Left hindlimb (tissue), 1 donor: Measurements from ENCODE around the gene PSMB5.
A peak's percentile ranks its signal among the peaks of the same experiment; 100 is the strongest.

Experiments used
- DNase-seq: peaks from one replicate; pipeline ENCODE4 v3.0.0-alpha.2; 2018

The PSMB5 gene

DNA sequence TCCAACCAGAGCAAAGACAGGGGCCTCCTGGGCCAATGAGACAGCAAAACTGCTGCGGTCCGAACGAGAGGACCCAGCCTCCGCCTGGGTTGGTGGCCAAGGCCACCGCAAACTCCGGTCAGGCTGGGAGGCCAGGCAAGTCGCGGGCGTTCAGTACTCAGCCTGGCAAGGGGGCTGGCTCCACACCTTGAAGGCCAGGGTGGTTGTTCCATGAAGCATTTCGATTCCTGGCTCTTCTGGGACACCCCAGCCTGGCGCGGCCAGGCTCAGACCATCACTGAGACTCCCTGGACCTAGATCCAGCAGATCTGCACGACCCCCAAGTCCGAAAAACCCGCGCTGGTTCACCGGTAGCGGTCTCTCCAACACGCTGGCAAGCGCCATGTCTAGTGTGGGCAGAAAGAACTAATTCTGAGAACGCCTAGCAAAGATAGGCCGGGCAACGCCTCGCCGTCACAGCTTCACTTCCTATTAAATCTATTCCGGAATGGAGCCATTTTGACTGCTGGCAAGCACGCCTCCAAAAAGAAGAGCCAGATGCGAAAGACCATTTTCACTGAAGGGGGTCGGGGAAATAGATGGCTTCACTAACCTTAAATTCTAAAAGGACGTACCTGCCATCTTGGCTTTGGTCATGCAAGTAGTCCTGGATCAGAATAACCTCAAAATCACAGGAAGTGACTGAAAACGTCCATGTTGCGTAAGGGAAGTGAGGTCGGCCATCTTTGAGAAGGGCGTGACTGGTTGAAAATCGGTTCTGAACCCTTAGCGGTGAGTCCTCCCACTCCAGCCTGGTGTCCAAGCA lies at the start of gene PSMB5:
PSMB5 (minus strand) TSS at position 403 of the 805 bp plus-strand sequence; CDS start at position 384, 19 bp downstream.
- DNase-seq = peak; percentile 92

DNA sequence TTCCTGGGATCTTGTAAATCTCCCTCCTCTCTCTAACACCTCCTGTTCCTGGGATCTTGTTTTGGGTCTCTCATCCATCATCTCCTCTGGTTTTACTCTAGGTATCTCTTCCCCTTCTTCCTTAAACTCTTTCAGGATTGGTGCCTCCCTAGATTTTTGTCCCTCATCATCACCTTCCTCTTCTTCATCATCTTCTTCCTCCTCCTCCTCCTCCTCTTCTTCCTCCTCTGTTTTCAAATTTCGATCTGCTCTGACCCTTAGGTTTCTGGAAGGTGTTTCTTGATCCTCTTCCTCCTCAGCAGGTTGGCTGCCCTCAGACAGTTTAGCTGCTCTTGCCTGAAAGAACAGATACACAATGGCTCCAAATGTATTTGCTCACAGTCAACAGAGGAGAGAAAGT lies 45.8 kb upstream of the PSMB5 start:
- DNase-seq = no peak

DNA sequence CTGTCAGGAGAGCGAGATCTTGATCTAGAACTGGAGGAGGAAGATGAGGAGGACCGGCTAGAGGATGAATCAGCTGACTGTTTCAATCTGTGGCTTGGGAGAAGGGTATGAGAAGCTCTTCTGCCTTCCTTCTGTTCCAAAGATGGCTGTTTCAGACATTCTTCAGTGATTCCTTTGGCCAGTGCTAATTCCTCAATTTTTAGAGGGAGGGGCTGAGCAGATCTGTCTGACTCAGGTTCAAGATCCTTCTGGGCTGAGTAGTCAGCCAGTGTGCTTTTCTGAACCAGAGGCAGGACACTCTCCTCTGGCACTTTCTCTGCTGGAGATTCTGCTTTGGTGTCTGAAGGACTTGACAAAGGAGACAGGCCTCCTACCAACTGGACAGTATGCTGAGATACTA lies 45.0 kb upstream of the PSMB5 start:
- DNase-seq = no peak

DNA sequence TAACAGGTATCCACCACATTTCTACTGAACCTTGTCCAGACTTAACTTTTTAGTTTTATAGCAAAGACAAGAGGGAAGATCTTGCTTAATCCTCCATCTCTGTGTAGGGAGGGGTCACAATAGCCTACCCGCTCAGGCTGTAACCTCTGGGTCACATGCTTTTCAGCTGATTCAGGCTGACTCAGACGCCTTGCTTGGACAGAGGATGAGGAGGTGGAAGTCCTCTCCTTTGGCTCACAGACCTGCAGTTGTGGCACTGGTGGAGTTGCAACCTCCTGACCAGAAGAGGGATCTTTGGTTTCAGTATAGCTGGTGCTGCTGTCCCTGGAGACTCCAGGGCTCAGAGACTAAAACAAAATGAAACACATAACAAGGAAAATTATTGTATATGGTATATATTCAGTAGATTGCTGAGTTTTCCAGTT lies 44.0 kb upstream of the PSMB5 start:
- no peak for DNase-seq

DNA sequence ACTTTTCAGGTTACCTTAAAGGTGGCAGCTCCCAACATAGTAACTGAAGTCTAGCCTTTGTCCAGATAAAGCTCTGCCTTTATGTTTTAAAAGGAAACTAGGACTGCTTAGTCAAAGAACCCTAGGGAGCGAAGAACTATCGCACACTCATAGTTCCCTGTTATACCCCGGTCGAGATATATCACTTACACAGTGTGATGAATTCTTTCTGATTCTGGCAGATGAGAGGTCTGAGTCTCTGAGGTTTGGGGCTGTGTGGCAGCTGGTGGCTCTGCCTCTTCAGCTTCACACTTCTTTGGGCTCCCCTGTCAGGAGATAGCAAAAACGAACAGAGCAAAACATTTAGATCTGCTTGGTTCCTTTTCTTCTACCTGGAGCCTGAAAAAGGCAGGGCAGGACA lies 43.3 kb upstream of the PSMB5 start:
- DNase-seq = no peak

DNA sequence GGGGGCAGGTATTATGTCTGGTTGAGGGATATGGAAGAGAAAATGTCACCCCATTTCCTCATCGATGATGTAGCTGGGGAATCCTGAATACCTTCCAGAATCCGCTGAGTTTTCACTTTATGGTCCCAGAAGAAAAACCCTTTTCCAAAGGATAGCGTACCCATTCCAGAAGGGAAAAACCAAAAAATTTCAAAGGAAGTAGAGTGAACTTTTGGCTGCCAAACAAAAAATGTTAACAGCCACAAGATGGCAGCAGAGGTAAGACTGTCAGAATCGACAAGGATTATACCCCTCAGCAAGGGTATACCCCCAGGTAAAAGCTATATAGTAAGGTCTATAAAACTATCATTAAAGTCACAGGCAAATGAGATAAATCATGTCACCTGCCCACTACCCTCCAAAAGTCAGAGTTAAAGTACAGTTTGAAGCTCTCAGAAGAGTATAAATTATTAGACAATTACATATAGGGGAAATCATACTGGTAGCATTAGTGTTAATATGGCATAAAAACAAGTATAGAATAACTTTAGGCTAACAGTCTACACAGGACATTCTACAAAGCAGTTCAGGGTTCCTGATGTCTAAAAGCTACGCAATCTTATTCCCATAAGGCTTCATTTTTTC lies 42.2 kb upstream of the PSMB5 start:
- DNase-seq = no peak

DNA sequence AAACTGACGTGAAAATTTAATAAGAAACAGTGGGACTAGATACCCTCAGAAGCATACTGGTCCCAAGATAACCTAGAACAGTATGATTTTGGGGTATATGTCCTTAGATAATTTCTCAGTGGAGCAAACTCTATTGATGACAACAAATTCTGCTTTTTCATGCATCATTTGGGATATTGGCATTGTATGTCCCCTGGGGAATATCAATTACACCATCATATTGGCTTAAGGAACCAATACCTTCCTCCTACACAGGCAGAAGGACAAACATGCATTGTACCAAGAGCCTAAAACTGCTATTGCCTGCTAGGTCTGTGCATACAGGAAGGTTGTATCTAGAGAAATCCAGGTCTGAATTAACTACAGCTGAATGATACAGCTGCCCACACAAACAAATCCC lies 40.2 kb upstream of the PSMB5 start:
- no peak for DNase-seq

DNA sequence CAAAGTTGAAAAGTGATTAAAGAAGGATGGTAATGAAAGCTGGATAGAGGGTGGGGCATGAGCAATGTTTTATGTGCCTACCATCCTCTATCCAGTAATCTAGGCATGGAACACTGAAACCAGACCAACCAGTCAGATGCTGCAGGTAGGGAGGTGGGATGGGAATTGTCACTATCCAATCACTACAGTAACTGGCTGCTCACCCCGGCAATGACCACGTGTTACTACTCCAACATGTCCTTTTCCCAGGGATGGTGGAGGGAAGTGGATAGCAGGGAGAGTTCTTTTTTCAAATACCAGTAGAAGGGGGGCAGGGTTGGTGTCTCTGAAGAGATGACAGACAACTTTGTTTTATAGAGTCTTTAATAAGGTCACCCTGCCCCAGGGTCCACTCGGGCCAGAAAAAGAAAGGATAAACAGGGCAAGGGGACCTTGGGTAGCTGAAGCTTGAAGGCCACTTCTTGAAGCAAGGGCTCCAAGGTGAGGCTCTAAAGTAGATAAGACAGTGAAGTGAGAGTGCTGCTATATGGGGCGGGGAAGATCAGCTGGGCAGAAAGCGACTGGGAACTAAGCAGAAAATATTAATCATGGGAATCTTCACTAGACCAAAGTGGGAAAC lies 37.3 kb upstream of the PSMB5 start:
- DNase-seq = no peak

DNA sequence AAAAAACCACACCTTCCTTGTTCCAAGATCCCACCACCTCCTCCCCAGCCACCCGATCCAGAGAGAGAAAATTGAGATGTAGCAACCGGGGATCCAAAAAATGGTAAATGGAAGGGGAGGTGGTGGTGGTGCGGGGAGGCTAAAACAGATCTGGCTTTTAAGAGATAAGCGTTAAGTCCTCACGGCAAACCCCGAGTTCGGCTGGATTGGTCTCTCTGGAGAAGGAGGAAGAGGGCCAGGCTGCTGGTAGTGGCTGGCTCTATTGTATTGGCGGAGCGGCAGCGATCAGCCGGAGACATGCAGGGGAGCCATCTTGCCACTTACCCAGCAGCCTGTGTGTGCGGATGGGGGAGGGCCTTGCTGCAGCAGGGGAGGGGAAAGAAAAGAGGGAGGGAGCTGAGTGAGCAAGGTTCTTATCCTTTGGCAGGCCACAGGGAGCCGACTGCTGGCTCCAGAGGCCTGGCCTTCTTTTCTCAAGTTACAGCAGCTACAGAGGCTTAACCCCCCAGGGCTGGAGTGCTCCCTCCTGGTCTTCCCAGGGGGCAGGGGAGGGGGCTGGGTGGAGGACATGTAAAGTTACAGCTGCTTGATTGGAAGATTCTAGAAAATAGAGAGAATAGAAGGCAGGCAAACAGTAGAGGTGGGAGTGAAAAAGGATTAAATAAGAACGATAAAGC lies 36.7 kb upstream of the PSMB5 start:
- peak; percentile 90 for DNase-seq

DNA sequence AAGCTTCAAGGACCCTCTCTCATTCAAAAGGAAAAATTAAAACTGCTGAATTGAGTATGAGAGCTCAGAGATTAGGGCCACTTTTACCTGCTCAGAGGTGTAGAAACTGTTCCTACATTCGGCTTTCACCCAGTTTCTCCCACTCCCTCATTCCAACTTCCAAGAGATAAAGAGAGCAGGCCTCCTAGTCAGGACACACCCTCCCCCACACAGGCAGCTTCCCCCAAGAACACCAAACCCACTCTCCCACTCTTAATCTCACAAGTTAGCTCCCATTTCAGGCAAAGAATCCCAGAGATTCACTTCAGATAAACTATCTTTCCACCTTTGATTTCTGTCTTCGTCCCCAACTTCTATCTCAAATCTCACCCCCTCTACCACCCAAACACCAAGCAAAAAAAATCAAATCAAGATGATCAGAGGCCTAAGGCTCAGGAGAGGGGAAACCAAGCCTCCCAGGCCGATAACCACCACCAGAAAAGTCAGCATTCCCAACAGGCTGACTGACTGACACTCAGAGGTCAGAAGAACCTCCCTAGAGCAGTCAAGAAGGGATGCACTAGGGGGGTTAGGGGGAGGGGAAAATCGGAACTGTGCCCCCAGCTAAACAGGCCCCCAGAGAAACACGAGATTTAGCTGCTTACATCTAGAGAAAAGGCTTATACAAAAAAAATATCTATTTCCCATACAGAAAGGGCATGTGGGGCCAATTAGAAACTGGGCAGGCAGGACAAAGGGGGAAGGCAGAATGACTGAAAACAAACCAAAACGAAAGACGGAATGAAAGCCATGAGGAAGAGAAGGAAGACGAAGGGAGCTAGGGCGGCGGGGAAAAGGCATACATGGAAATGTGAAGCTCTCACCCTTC lies 35.8 kb upstream of the PSMB5 start:
- DNase-seq = no peak

DNA sequence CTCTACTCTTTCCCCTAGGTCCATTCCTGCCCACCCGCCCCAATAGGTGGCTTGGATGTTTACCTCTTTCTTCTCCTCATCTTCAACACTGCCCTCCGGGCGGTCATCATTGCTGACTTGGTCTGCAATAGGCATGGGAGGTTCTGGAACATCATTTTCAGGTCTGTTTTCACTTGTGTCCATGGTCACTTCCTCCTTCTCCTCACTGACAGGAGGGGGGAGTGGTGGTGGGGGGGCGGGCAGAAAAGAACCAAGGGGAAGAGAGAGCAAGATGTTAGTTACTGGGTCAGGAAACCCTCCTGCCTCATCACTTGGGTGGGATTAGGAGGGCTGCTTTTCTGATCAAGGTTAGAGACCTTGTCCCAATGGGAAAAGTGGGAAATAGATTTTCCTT lies 34.7 kb upstream of the PSMB5 start:
- no peak for DNase-seq

DNA sequence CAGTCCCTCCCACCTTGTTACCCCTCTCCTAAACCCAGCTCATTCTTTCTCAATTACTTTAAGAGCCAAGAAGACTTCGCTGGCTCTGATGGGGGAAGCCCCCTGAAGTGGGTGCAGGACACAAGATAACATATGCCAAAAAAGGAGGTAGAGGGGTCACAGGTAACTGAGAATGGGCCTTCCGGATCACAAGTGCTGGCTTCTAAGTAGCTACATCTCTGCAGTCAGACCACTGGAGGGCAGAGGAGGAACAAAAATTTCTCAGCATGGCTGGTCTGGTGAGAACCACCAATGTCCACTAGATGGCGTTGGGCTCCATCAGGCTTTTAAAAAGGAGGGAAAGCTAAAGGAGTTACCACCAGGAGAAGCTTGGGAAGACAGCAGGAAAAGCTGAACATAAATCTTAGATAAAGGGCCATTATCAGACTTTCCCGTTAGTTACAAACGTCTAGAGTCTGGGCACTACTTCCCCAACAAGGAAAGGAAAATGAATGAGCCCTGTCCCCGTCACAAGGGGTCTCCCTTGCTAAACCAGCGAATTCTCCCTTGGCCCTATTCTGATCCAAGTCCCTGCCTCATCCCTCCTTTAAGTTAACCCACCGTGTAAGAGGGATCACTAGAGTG lies 34.2 kb upstream of the PSMB5 start:
- peak; percentile 89 for DNase-seq

DNA sequence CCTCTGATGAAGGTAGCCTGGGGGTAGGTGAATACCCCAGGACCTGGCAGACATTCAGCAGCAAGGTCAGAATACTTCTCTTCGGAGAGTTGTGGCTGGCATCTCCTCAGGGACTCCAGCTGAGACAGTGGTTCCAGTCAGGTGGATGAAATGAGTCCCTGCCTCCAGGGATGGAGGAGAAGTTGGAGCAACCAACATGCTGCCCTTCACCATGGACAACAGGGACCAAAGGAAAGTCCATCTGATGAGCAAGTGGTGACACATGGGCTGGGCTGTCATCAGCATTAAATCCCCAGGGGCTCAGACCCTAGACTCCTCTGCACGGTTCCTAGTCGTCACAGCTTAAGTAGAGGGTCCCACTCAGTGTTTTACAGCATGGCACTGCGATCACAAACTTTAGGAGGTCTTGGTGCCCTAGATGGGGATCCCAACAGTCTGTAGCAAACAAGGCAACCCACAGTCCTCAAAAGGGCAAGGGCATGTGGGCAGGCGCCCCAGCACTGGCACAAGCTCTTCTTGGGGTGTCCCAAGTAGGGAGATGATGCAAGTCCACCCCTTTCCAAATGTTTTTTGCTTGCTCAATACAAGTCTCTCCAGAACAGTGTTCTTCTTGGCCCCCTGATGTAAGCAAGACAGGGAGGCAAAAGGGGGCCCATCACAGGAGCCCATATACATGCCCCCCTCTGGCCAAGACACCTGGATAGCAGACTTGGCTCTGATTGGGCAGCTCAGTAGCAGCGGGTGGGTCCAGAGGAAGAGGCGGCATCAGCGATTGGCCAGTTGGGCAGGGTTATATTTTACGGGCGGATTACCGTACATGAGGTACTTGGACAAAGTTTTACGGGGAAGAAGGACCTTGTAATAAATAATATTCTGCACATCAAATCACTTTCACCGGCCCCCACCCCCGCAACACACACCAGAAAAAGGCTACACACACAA lies 33.4 kb upstream of the PSMB5 start:
- DNase-seq = no peak

DNA sequence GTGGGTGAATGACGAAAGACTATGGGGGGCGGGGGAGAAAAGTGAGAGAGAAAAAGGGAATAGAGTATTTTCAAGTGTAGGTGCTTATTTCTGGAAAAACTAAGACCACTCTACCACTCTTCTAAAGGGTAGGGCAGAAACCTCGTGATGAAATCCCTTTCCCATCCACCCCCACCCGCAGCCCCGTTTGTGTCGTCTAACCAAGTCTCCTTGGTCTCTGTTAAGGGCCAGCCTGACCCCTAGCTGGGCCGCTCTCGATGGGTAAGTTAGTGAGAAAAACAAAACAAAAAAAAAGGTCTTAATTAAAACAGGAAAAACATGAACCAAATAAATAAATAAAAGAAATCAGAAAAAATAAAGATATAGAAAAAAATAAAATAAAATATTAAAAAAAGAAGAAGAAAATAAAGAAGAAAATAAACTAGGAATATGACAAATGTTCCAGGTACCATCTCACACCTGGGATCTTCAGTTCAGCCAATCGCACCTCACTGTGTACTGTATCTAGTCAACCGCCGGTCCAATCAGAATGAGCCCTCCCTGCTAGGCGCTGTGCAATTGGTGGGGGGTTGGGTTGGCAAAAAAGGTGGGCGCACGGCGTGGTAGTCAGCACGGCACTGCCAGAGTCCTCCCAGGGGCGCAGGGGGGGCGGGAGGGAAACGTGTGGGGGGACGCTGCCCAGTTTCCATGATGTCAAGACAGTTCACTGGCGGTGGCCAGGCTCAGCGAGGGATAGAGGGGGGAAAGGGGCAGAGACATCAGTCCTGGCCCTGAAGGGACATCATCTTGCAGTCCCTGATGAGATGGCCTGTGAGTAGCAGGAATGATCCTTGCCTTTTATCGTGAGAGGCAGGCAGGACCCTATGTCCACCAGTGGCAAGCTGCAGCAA lies 32.4 kb upstream of the PSMB5 start:
- DNase-seq = no peak

DNA sequence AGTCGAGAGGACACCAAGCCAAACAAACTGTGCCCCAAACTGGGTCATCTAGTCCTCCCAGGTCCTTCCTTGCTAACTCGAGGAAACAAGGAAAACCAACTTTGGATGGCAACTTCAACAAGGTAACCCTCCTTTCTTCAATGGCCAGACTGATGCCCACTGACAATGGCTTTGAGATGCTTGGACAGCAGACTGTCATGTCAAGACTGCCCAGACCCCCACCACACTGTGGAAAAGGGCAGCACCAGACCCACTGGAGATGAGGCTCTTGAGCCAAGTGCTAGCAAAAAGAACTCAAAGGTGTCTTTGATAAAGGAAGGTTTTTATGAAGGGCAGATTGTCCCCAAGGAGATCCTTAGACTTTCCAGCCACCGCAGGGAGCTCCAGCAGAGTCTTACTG lies 31.7 kb upstream of the PSMB5 start:
- no peak for DNase-seq

DNA sequence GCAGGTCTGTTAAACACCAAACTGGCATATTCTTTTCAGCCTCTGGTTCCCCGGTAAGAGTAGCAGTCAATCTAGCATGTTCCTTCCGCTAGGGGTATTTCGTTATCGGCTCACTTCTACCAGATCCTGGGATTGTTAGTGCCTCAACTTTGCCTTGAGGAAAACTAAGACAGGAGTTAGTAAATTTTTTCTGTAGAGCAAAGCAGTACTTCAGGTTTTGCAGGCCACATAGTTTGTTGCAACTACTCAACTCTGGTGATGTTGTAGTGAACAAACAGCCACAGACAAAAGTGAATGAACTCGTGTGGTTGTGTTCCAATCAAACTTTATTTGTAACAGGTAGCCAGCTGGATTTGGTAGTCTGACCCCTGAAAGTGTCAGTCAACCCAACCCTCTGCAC lies 28.9 kb upstream of the PSMB5 start:
- no peak for DNase-seq

DNA sequence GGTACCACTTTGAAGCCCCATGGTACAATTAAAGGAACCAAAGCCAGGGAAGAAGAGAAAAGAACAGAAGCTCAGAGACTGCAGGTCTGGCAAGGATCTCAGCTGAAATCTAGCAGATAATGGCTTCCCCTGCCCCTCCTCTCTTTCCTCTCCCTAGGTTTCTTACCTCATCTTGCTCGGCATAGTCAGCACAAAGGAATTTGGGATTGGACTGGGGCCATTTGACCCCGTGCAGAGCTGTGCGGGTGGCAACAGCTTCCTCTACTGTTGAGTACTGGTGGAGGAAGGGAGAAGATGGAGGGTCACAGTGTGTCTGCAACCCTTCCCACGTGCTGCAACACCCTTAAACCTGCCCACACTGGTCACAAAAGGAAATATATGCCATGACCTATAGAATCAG lies 27.3 kb upstream of the PSMB5 start:
- no peak for DNase-seq

DNA sequence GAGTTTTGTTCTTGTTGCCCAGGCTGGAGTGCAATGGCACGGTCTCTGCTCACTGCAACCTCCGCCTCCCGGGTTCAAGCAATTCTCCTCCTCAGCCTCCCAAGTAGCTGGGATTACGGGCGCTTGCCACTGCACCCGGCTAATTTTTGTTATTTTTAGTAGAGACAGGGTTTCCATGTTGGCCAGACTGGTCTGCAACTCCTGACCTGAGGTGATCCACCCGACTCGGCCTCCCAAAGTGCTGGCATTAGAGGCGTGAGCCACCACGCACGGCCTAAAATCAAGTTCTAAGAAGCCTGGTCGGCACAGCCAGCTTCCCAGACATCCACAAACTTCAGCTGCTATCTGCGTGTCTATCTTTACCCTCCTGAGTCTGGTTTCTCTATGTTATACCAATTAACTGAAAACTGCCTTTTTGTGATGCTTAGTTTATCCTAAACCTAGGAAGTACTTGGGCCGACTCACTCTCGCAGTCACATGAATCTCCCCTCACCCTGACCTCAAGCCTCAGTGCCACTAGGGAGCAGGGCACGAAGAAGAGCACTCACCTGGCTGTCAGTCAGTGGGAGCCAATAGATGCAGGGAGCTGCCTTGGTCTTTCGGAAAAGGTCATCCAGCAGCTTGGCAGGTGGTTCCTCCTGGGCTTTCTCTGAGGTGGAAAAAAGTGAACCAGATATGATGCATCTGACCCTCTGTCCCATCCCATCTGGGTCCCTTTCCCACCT lies 26.0 kb upstream of the PSMB5 start:
- DNase-seq = no peak
